ENCODE data around the gene PDE10A. TPM values are rescaled to one million over a fixed set of nuclear protein-coding genes. Genes with fewer than 3 reads are reported as not detected.

Gene PDE10A
- total and polyA plus RNA-seq, 2 of the 13 experiments (the other 11 are each of a cell fraction or from before 2014, with no cell fraction given), result not detected

- no peaks in the 10 kb centered on the region for H3K9me3 ChIP-seq (ENCODE audit: low read length)
- peaks cover 15% of the 10 kb centered on the region for H3K4me1 ChIP-seq (ENCODE audit: insufficient read depth, low read length)
- H3K27ac ChIP-seq (ENCODE audit: extremely low read length, insufficient read depth, low read length), result no peak overlapping the region
- no peak overlapping the region for H3K9ac ChIP-seq (ENCODE audit: insufficient read depth, low read depth, low read length)
- ATAC-seq (peak; percentile 94), FAIRE-seq (no peak), DNase-seq (ENCODE audit: low spot score) (peak; percentile 53)
- no peaks in the 10 kb centered on the region for H3K36me3 ChIP-seq (replicated peaks in 1 of 2; ENCODE audit: control insufficient read depth in 1 of 2, insufficient read depth in 2 of 2, low read length in 2 of 2)
- no peak overlapping the region for H3K4me3 ChIP-seq (replicated peaks in 1 of 3; ENCODE audit: insufficient read depth in 1 of 3, low read depth in 2 of 3, low read length in 3 of 3)
- intact Hi-C loops (cut with micrococcal nuclease; ENCODE audit: unreplicated experiment), result no loop called here
- POLR2A ChIA-PET, result no interaction called here
- H3K79me2 ChIP-seq (ENCODE audit: insufficient read depth, low read length), result no peaks in the 10 kb centered on the region
- in situ Hi-C loops (cut with HindIII; ENCODE audit: extremely low pct_ligation_motif_present, low pct_unique_long_range_greater_than_20kb), result no loop called here
- H3K27me3 ChIP-seq (ENCODE audit: control insufficient read depth in 1 of 2, insufficient read depth in 2 of 2, low read length in 2 of 2), result no peaks in the 10 kb centered on the region
- WGBS (ENCODE audit: low lambda C conversion rate), result 1% methylated on average over 3 of the region's 3 CpGs
- H4K20me1 ChIP-seq (ENCODE audit: insufficient read depth, low read length), result no peaks in the 10 kb centered on the region
- no TSS peak for BruUV-seq (replicated peaks)
- CTCF ChIA-PET (ENCODE audit: low intra/inter-chr PET ratio, low total read pairs), result no interaction called here
- 0 out of 2 replicates have a peak overlapping the region, but pooled peaks have one; percentile 10 for H3K4me2 ChIP-seq (ENCODE audit: low read depth, low read length)
- H2AFZ ChIP-seq (ENCODE audit: low read length), result no peak overlapping the region
- no peak for TF ChIP-seq ZBTB40 (IDR thresholded peaks at IDR 0.05)
- no peak for TF ChIP-seq ZBTB40 (CRISPR knock-in tag; IDR thresholded peaks at IDR 0.05)
- TF ChIP-seq CC2D1A (CRISPR knock-in tag; IDR thresholded peaks at IDR 0.05), result no peak
- TF ChIP-seq ZMAT3 (CRISPR knock-in tag; conservative IDR thresholded peaks at IDR 0.05), result no peak
- no peak for TF ChIP-seq DMTF1 (CRISPR knock-in tag; IDR thresholded peaks at IDR 0.05)
- TF ChIP-seq ZFP90 (CRISPR knock-in tag; IDR thresholded peaks at IDR 0.05; ENCODE audit: borderline replicate concordance), result no peak
- TF ChIP-seq SOX5 (CRISPR knock-in tag; IDR thresholded peaks at IDR 0.05; ENCODE audit: borderline replicate concordance), result peak; percentile 52; the same call in 1 of the 2 replicates
- no peak for TF ChIP-seq HCFC1 (IDR thresholded peaks at IDR 0.05; ENCODE audit: low read depth, low read length)
- TF ChIP-seq PHB2 (IDR thresholded peaks at IDR 0.05; ENCODE audit: partially characterized antibody), result no peak
- no peak for TF ChIP-seq GZF1 (CRISPR knock-in tag; IDR thresholded peaks at IDR 0.05)
- no peak for TF ChIP-seq ZSCAN25 (CRISPR knock-in tag; IDR thresholded peaks at IDR 0.05)
- TF ChIP-seq ZNF558 (CRISPR knock-in tag; IDR thresholded peaks at IDR 0.05; ENCODE audit: borderline replicate concordance), result no peak
- no peak for TF ChIP-seq ZNF792 (CRISPR knock-in tag; IDR thresholded peaks at IDR 0.05)
- no peak for TF ChIP-seq GABPA (IDR thresholded peaks at IDR 0.05; ENCODE audit: low read depth, low read length)
- no peak for TF ChIP-seq GABPA (CRISPR knock-in tag; IDR thresholded peaks at IDR 0.05; ENCODE audit: low read depth)
- no peak for TF ChIP-seq SIX4 (CRISPR knock-in tag; IDR thresholded peaks at IDR 0.05)
These were observed 106.8 kb downstream of the PDE10A start for GRCh38 chr6:165556116-165556843.

Measured in HepG2 (cell line).